HG03039 (cell line): ENCODE measurements around the gene GNLY.
"Not testable (repeated sequence)": the region's sequence is repeated elsewhere in the genome, so short reads cannot be mapped to it uniquely, and the experiment has no call there.

Source experiments
- ATAC-seq: cut with Tn5 transposase; IDR thresholded peaks from one replicate; pipeline ENCODE4 v1.9.1; 2021; ENCODE audit warnings: mild to moderate bottlenecking, moderate library complexity; ENCODE audit not compliant: unreplicated experiment

The GNLY gene

GRCh38 chr2:85694052-85695025 lies at the start of gene GNLY:
Gene GNLY, plus strand, starts transcription at chr2:85694358. Its CDS starts 61 bp downstream, at chr2:85694419.
- ATAC-seq = no peak

- no peak for ATAC-seq
Observed at GRCh38 chr2:85644909-85645308, 49.2 kb upstream of the GNLY start.

GRCh38 chr2:85646166-85646565 lies 48.0 kb upstream of the GNLY start:
- ATAC-seq = no peak

- no peak for ATAC-seq
Observed at GRCh38 chr2:85647823-85648526, 46.2 kb upstream of the GNLY start.

- ATAC-seq = no peak
Observed at GRCh38 chr2:85648619-85649018, 45.5 kb upstream of the GNLY start.

- ATAC-seq = no peak
Observed at GRCh38 chr2:85649201-85650190, 44.7 kb upstream of the GNLY start.

GRCh38 chr2:85650456-85650855 lies 43.7 kb upstream of the GNLY start:
- no peak for ATAC-seq

GRCh38 chr2:85651097-85651496 lies 43.1 kb upstream of the GNLY start:
- no peak for ATAC-seq

- no peak for ATAC-seq
Observed at GRCh38 chr2:85652056-85652455, 42.1 kb upstream of the GNLY start.

GRCh38 chr2:85653996-85654395 lies 40.2 kb upstream of the GNLY start:
- no peak for ATAC-seq

GRCh38 chr2:85655961-85656417 lies 38.2 kb upstream of the GNLY start:
- no peak for ATAC-seq

GRCh38 chr2:85656468-85656867 lies 37.7 kb upstream of the GNLY start:
- no peak for ATAC-seq

- ATAC-seq = not testable (repeated sequence)
Observed at GRCh38 chr2:85657399-85657798, 36.8 kb upstream of the GNLY start.

GRCh38 chr2:85659324-85659981 lies 34.7 kb upstream of the GNLY start:
- ATAC-seq = no peak

- ATAC-seq = not testable (repeated sequence)
Observed at GRCh38 chr2:85660301-85660700, 33.9 kb upstream of the GNLY start.

GRCh38 chr2:85660725-85661124 lies 33.4 kb upstream of the GNLY start:
- ATAC-seq = no peak

- no peak for ATAC-seq
Observed at GRCh38 chr2:85661139-85661858, 32.9 kb upstream of the GNLY start.

- ATAC-seq = no peak
Observed at GRCh38 chr2:85662899-85663593, 31.1 kb upstream of the GNLY start.
